Tongue (tissue), 2 donors: ENCODE measurements around the gene NUDT17. TPM values are rescaled to one million over a fixed set of nuclear protein-coding genes. Genes with fewer than 3 reads are reported as not detected.

Experiments used
- DNase-seq: peaks from one replicate; pipeline ENCODE4 v3.0.0-alpha.2; 2015
- total RNA-seq: library from RNA; depleted of rRNA; stranded (reverse); fragments of >200 nt; gene quantifications from one replicate; pipeline ENCODE4 v1.2.3, GENCODE V29; 2014

The NUDT17 gene
- total RNA-seq, 1 donor from 2014 or later: 14.0 TPM

GRCh38 chr1:145849356-145850160, 4.1 kb downstream of the NUDT17 start:
- no peak for DNase-seq

- no peak for DNase-seq
Observed at GRCh38 chr1:145855426-145855948, 10.1 kb downstream of the NUDT17 start.

GRCh38 chr1:145857170-145857569, 11.7 kb downstream of the NUDT17 start:
- no peak for DNase-seq

GRCh38 chr1:145858238-145858900, 12.9 kb downstream of the NUDT17 start:
- DNase-seq: peak; percentile 84

- peak; percentile 98 for DNase-seq
Observed at GRCh38 chr1:145858901-145859490, 13.6 kb downstream of the NUDT17 start, which contains the start of gene PIAS3. PIAS3 (minus strand) TSS chr1:145859081; CDS start chr1:145858990, 91 bp downstream.

- peak; percentile 97 for DNase-seq
Observed at GRCh38 chr1:145859491-145860023, 14.1 kb downstream of the NUDT17 start.

- peak; percentile 83 for DNase-seq
Observed at GRCh38 chr1:145863282-145864018, 18.0 kb downstream of the NUDT17 start.

- DNase-seq: no peak
Observed at GRCh38 chr1:145868232-145868631, 22.8 kb downstream of the NUDT17 start.

GRCh38 chr1:145871994-145872924, 26.8 kb downstream of the NUDT17 start:
- peak; percentile 64 for DNase-seq

GRCh38 chr1:145874646-145875045, 29.2 kb downstream of the NUDT17 start:
- DNase-seq: no peak

GRCh38 chr1:145877923-145878486, 32.6 kb downstream of the NUDT17 start:
- no peak for DNase-seq

- no peak for DNase-seq
Observed at GRCh38 chr1:145878724-145879123, 33.3 kb downstream of the NUDT17 start.

GRCh38 chr1:145879775-145880174, 34.3 kb downstream of the NUDT17 start:
- DNase-seq: no peak

GRCh38 chr1:145884675-145885074, 39.2 kb downstream of the NUDT17 start:
- no peak for DNase-seq

GRCh38 chr1:145885738-145886287, 40.4 kb downstream of the NUDT17 start, which contains the start of gene ANKRD35:
ANKRD35 (minus strand) TSS chr1:145885866; CDS start chr1:145885758, 108 bp downstream.
- peak; percentile 88 for DNase-seq

- DNase-seq: no peak
Observed at GRCh38 chr1:145886390-145886789, 41.0 kb downstream of the NUDT17 start.

- DNase-seq: no peak
Observed at GRCh38 chr1:145886816-145887215, 41.4 kb downstream of the NUDT17 start.

- no peak for DNase-seq
Observed at GRCh38 chr1:145887631-145888030, 42.2 kb downstream of the NUDT17 start.

- DNase-seq: no peak
Observed at GRCh38 chr1:145889722-145890121, 44.3 kb downstream of the NUDT17 start.

GRCh38 chr1:145891143-145891542, 45.7 kb downstream of the NUDT17 start:
- peak; percentile 12 for DNase-seq
